ENCODE data around the gene HAUS8. TPM values are rescaled to one million over a fixed set of nuclear protein-coding genes. Genes with fewer than 3 reads are reported as not detected.

The HAUS8 gene
- polyA plus RNA-seq, 1 donor: 9.4 TPM

- Histone ChIP-seq H3K4me1 (ENCODE audit: control insufficient read depth, insufficient read depth, low read length) (no peaks in the 10 kb centered on the region), H3K36me3 (ENCODE audit: control insufficient read depth, insufficient read depth, low read length) (no peaks in the 10 kb centered on the region), H3K27me3 (ENCODE audit: control insufficient read depth, insufficient read depth, low read length) (no peaks in the 10 kb centered on the region), H3K27ac (ENCODE audit: low read length) (no peak overlapping the region), H3K9me3 (ENCODE audit: control insufficient read depth, low read depth, low read length) (no peaks in the 10 kb centered on the region), H3K4me3 (ENCODE audit: low read length) (no peak overlapping the region)
- WGBS (ENCODE audit: insufficient coverage, low lambda C conversion rate): no CpG with 5 or more reads among the region's 7 CpGs
- peak in 1 of 2 donors; percentile 9 for DNase-seq
Measured at GRCh38 chr19:17001603-17002183, 73.6 kb downstream of the HAUS8 start.

Other genes starting within 250 kb of the HAUS8 start
- gene SIN3B, start 246.1 kb downstream of the HAUS8 start, polyA plus RNA-seq: 46.2 TPM
- 0.99 TPM for gene F2RL3, start 186.5 kb downstream of the HAUS8 start, polyA plus RNA-seq
- 7.8 TPM for gene CPAMD8, start 48.6 kb downstream of the HAUS8 start, polyA plus RNA-seq
- 49.8 TPM for gene MYO9B, start 325 bp upstream of the HAUS8 start, polyA plus RNA-seq
- gene USE1, start 139.9 kb upstream of the HAUS8 start, polyA plus RNA-seq: 31.8 TPM
- 33.0 TPM for gene OCEL1, start 150.8 kb upstream of the HAUS8 start, polyA plus RNA-seq
- gene NR2F6, start 170.5 kb upstream of the HAUS8 start, polyA plus RNA-seq: 61.1 TPM
- 3.1 TPM for gene USHBP1, start 189.3 kb upstream of the HAUS8 start, polyA plus RNA-seq
- 70.7 TPM for gene BABAM1, start 192.0 kb upstream of the HAUS8 start, polyA plus RNA-seq
- gene ANKLE1, start 206.4 kb upstream of the HAUS8 start, polyA plus RNA-seq: 1.4 TPM
- 5.0 TPM for gene ABHD8, start 228.0 kb upstream of the HAUS8 start, polyA plus RNA-seq
- 47.2 TPM for gene MRPL34, start 230.4 kb upstream of the HAUS8 start, polyA plus RNA-seq
- gene DDA1, start 234.1 kb upstream of the HAUS8 start, polyA plus RNA-seq: 32.8 TPM